Measurements from ENCODE around the gene SPATA33.

Gene SPATA33

GRCh38 chr16:89712274-89712781 is 54.7 kb downstream of the SPATA33 start:
- TF ChIP-seq ZNF274 (IDR thresholded peaks at IDR 0.05; ENCODE audit: low read depth, low read length) = no peak
- peak overlapping the region; percentile 83; the same call in 1 of the 2 replicates for H3K4me3 ChIP-seq (ENCODE audit: low read length)

- no peak overlapping the region for H3K4me3 ChIP-seq (ENCODE audit: low read length)
- no peak for TF ChIP-seq ZNF274 (IDR thresholded peaks at IDR 0.05; ENCODE audit: low read depth, low read length)
These were observed 58.9 kb downstream of the SPATA33 start for GRCh38 chr16:89716493-89716892.

DNA sequence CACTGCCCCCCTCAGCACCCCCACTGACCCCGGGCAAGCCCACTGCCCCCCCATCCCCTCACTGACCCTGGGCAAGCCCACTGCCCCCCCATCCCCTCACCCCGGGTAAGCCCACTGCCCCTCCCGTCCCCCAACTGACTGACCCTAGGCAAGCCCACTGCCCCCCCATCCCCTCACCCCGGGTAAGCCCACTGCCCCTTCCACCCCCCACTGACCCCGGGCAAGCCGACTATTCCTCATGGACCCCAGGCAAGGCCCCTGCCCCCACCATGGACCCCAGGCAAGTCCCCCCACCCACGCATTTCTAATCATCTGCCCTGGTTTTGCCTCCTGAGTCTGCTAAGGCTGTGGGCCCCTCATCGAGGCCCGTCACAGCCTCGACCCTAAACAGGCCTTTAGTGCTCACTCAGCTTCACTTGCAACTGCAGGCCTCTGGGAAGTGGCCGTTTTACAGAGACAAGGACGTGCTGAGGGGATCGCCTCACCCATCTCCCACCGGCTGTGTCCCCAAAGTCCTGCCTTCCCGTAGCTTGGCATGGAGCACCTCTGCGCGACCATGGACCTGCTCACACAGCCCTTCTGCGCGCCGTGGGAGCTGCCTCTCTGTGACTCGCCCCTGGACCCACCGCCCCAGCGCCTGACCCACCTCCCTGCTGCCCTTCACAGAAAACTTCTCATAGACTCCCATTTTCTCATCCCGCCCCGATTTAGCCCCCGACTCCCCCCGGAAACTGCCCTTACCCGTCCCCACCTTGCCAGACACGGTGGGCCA is 59.5 kb downstream of the SPATA33 start:
- no peak overlapping the region for H3K4me3 ChIP-seq (ENCODE audit: low read length)
- no peak for TF ChIP-seq ZNF274 (IDR thresholded peaks at IDR 0.05; ENCODE audit: low read depth, low read length)

- no peak overlapping the region for H3K4me3 ChIP-seq (ENCODE audit: low read length)
- no peak for TF ChIP-seq ZNF274 (IDR thresholded peaks at IDR 0.05; ENCODE audit: low read depth, low read length)
These were observed 60.3 kb downstream of the SPATA33 start for GRCh38 chr16:89717688-89718505.
